Measurements from ENCODE around the gene B4GAT1. TPM values are rescaled to one million over a fixed set of nuclear protein-coding genes. Genes with fewer than 3 reads are reported as not detected.

The B4GAT1 gene
- total RNA-seq, 1 experiment from 2014 or later = 47.1 TPM

GRCh38 chr11:66297610-66298009 lies 49.8 kb downstream of the B4GAT1 start:
- BruUV-seq (replicated peaks) = no TSS peak
- TF ChIP-seq CTCF (conservative IDR thresholded peaks at IDR 0.05; ENCODE audit: low read depth, low read length) (no peak), EZH2 (IDR thresholded peaks at IDR 0.05; ENCODE audit: borderline replicate concordance, low read depth, low read length, poor library complexity, severe bottlenecking) (no peak)
- no peaks in the 10 kb centered on the region for H3K36me3 ChIP-seq (ENCODE audit: insufficient read depth, low read length, poor library complexity, severe bottlenecking)
- no peak overlapping the region for H3K4me3 ChIP-seq (ENCODE audit: low read depth, low read length, poor library complexity, severe bottlenecking)
- no peak overlapping the region for H3K27ac ChIP-seq (ENCODE audit: low read depth, low read length, poor library complexity, severe bottlenecking)
- H3K9me3 ChIP-seq (ENCODE audit: low read depth, low read length, poor library complexity, severe bottlenecking) = no peaks in the 10 kb centered on the region
- ChIA-PET POLR2A (ENCODE audit: low non-redundant PET) (no interaction called here), CTCF (interaction anchor here (0.6 kb wide), 1 partner anchor 48 kb away, joined by 4 read pairs; no protein-coding TSS in a partner anchor)
- H3K4me1 ChIP-seq (ENCODE audit: insufficient read depth, low read length, poor library complexity, severe bottlenecking) = no peaks in the 10 kb centered on the region
- intact Hi-C loops (cut with micrococcal nuclease; ENCODE audit: unreplicated experiment) = no loop called here
- no peak for DNase-seq (ENCODE audit: low spot score)
- H3K27me3 ChIP-seq (replicated peaks; ENCODE audit: insufficient read depth, low read depth, low read length, poor library complexity) = no peaks in the 10 kb centered on the region

Other genes starting within 250 kb of the B4GAT1 start
- gene KLC2, start 89.9 kb downstream of the B4GAT1 start, total RNA-seq (2021) = 94.3 and 97.4 TPM in 2 replicates
- gene RAB1B, start 79.0 kb downstream of the B4GAT1 start, total RNA-seq (2021) = 171 and 186 TPM in 2 replicates
- 11.6 and 13.7 TPM in 2 replicates for gene CNIH2, start 69.5 kb downstream of the B4GAT1 start, total RNA-seq (2021)
- 125 and 128 TPM in 2 replicates for gene YIF1A, start 58.5 kb downstream of the B4GAT1 start, total RNA-seq (2021)
- 1.5 and 1.7 TPM in 2 replicates for gene TMEM151A, start 55.7 kb downstream of the B4GAT1 start, total RNA-seq (2021)
- 97.8 and 111 TPM in 2 replicates for gene CD248, start 30.6 kb downstream of the B4GAT1 start, total RNA-seq (2021)
- gene RIN1, start 11.2 kb downstream of the B4GAT1 start, total RNA-seq (2021) = 4.9 and 6.4 TPM in 2 replicates
- 76.8 and 93.5 TPM in 2 replicates for gene BRMS1, start 2.5 kb downstream of the B4GAT1 start, total RNA-seq (2021)
- 60.4 and 62.4 TPM in 2 replicates for gene SLC29A2, start 24.1 kb upstream of the B4GAT1 start, total RNA-seq (2021)
- not detected in 2 replicates for gene NPAS4, start 73.4 kb upstream of the B4GAT1 start, total RNA-seq (2021)
- 96.5 and 97.9 TPM in 2 replicates for gene MRPL11, start 91.2 kb upstream of the B4GAT1 start, total RNA-seq (2021)
- 15.4 and 18.5 TPM in 2 replicates for gene PELI3, start 119.3 kb upstream of the B4GAT1 start, total RNA-seq (2021)
- 83.3 and 93.3 TPM in 2 replicates for gene DPP3, start 132.8 kb upstream of the B4GAT1 start, total RNA-seq (2021)
- 40.5 and 48.4 TPM in 2 replicates for gene BBS1, start 163.0 kb upstream of the B4GAT1 start, total RNA-seq (2021)
- gene ZDHHC24, start 198.4 kb upstream of the B4GAT1 start, total RNA-seq (2021) = 9.7 and 12.2 TPM in 2 replicates
- gene ACTN3, start 199.3 kb upstream of the B4GAT1 start, total RNA-seq (2021) = not detected in 2 replicates
- gene CTSF, start 221.0 kb upstream of the B4GAT1 start, total RNA-seq (2021) = 3.7 and 6.9 TPM in 2 replicates
- 0.90 and 1.1 TPM in 2 replicates for gene CCDC87, start 245.4 kb upstream of the B4GAT1 start, total RNA-seq (2021)
- 43.8 and 56.8 TPM in 2 replicates for gene CCS, start 245.6 kb upstream of the B4GAT1 start, total RNA-seq (2021)

All from A673 (cell line).